Hepatocyte (in vitro differentiated cells): ENCODE measurements around the gene RHBDD3.

Experiments used
- EZH2phosphoT487 ChIP-seq: fragments of 200-600 bp; sonication (generic); IDR thresholded peaks from one replicate; pipeline ENCODE4 v1.6.1; 2018; ENCODE audit warnings: antibody characterized with exemption, mild to moderate bottlenecking, low read depth, moderate library complexity; ENCODE audit not compliant: unreplicated experiment, severe bottlenecking
- TF ChIP-seq, protein P1 (sequence below): fragments of 200-600 bp; sonication (generic); IDR thresholded peaks from 2 replicates; pipeline ENCODE4 v1.5.1; 2016; ENCODE audit warnings: antibody characterized with exemption, mild to moderate bottlenecking; ENCODE audit not compliant: poor library complexity

DNA sequence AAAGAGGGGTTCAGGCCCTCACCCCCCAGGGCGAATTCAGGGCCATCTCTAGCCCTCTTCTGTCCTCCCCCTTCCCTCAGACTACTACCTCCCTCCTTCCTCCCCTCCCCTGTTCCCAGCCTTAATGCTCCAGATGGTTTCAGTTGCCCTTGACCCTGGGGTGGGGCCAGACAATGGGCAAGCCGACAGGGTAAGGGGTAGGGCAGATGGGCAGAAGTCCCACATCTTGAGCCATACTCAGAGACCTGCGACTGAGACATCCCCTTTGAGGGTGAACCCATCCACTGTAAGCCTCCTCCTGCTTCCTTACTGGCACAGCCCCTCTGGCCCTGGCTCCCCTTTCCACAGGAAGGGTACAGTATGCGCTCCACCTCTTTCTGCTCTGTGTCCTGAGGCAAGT lies 1.9 kb downstream of the RHBDD3 start:
- TF ChIP-seq EZH2phosphoT487: no peak
- TF ChIP-seq, protein P1, sequence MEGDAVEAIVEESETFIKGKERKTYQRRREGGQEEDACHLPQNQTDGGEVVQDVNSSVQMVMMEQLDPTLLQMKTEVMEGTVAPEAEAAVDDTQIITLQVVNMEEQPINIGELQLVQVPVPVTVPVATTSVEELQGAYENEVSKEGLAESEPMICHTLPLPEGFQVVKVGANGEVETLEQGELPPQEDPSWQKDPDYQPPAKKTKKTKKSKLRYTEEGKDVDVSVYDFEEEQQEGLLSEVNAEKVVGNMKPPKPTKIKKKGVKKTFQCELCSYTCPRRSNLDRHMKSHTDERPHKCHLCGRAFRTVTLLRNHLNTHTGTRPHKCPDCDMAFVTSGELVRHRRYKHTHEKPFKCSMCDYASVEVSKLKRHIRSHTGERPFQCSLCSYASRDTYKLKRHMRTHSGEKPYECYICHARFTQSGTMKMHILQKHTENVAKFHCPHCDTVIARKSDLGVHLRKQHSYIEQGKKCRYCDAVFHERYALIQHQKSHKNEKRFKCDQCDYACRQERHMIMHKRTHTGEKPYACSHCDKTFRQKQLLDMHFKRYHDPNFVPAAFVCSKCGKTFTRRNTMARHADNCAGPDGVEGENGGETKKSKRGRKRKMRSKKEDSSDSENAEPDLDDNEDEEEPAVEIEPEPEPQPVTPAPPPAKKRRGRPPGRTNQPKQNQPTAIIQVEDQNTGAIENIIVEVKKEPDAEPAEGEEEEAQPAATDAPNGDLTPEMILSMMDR: no peak
